Measurements from ENCODE around the gene TMEM239.
A peak's percentile ranks its signal among the peaks of the same experiment; 100 is the strongest.

TMEM239 gene

DNA sequence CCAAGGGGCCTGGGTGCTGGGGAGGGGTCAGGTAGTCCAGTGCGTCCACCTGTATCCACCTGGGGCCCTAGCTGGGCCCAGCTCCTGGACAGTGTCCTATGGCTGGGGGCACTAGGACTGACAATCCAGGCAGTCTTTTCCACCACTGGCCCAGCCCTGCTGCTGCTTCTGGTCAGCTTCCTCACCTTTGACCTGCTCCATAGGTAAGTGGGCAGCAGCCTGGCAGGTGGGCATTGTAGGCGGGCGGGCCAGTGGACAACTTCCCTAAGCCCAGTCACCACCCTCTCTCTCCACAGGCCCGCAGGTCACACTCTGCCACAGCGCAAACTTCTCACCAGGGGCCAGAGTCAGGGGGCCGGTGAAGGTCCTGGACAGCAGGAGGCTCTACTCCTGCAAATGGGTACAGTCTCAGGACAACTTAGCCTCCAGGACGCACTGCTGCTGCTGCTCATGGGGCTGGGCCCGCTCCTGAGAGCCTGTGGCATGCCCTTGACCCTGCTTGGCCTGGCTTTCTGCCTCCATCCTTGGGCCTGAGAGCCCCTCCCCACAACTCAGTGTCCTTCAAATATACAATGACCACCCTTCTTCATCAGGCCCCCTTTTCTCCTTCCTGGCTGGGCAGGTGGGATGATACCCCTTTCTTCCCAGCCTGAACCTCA, 793 bp upstream of the TMEM239 start:
- TF ChIP-seq, protein P1, sequence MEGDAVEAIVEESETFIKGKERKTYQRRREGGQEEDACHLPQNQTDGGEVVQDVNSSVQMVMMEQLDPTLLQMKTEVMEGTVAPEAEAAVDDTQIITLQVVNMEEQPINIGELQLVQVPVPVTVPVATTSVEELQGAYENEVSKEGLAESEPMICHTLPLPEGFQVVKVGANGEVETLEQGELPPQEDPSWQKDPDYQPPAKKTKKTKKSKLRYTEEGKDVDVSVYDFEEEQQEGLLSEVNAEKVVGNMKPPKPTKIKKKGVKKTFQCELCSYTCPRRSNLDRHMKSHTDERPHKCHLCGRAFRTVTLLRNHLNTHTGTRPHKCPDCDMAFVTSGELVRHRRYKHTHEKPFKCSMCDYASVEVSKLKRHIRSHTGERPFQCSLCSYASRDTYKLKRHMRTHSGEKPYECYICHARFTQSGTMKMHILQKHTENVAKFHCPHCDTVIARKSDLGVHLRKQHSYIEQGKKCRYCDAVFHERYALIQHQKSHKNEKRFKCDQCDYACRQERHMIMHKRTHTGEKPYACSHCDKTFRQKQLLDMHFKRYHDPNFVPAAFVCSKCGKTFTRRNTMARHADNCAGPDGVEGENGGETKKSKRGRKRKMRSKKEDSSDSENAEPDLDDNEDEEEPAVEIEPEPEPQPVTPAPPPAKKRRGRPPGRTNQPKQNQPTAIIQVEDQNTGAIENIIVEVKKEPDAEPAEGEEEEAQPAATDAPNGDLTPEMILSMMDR (IDR thresholded peaks at IDR 0.05; ENCODE audit: unreplicated experiment in 3 of 3): no peak
- Mint-ChIP-seq H3K27me3 (ENCODE audit: low read depth) (peaks cover 19% of the 10 kb centered on the region), H3K4me3 (no peak overlapping the region), H3K4me1 (peaks cover 43% of the 10 kb centered on the region), H3K36me3 (ENCODE audit: low read depth) (peaks cover 14% of the 10 kb centered on the region), H3K27ac (peak overlapping the region; percentile 78 to 95 (median 84)), H3K9me3 (peaks cover 31% of the 10 kb centered on the region)

DNA sequence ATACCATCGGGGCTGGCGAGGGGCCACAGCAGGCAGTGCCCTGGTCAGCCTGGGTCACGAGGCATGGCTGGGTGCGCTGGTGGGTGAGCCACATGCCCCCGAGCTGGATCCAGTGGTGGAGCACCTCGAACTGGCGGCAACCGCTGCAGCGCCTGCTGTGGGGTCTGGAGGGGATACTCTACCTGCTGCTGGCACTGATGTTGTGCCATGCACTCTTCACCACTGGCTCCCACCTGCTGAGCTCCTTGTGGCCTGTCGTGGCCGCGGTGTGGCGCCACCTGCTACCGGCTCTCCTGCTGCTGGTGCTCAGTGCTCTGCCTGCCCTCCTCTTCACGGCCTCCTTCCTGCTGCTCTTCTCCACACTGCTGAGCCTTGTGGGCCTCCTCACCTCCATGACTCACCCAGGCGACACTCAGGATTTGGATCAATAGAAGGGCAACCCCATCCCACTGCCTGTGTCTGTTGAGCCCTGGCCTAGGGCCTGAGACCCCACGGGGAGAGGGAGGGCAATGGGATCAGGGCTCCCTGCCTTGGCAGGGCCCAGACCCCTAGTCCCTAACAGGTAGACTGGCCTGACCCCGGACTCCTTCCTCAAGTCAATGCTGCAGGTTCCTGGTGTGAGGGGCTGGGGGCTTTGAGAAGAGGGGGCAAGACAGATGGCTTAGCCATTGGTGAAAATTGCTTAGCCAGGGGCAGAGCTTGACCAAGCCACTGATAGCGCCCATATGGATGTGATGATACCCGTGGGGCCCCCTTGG, 598 bp downstream of the TMEM239 start:
- H3K27ac Mint-ChIP-seq: peak overlapping the region; percentile 64 to 97 (median 68)
- H3K4me1 Mint-ChIP-seq: peaks cover 50% of the 10 kb centered on the region
- peaks cover 9% of the 10 kb centered on the region for H3K36me3 Mint-ChIP-seq (ENCODE audit: low read depth)
- peaks cover 20% of the 10 kb centered on the region for H3K27me3 Mint-ChIP-seq (ENCODE audit: low read depth)
- H3K4me3 Mint-ChIP-seq: no peak overlapping the region
- H3K9me3 Mint-ChIP-seq: peaks cover 22% of the 10 kb centered on the region
- TF ChIP-seq, protein P1 (IDR thresholded peaks at IDR 0.05; ENCODE audit: unreplicated experiment in 3 of 3): no peak

DNA sequence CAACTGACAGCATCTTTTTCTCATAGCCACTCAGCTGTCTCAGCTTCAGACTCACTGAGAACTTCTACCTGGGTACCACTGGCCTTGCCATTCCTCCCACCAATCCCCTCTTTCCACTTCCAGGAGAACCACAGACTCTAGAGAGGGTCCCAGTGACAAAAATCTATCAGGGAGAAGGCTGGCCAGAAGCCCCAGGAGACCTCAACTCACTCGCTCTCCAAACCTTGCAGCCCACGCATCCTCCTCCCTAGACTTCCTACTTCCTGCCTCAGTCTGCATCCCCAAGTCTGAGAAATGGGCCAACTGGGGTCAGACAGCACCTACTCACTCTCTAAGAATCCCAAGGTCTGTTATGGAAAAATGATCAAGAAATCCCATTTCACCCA, 1.2 kb downstream of the TMEM239 start:
- Mint-ChIP-seq H3K27me3 (ENCODE audit: low read depth) (peaks cover 21% of the 10 kb centered on the region), H3K36me3 (ENCODE audit: low read depth) (peaks cover 3% of the 10 kb centered on the region), H3K9me3 (peaks cover 16% of the 10 kb centered on the region), H3K4me3 (no peak overlapping the region), H3K27ac (peak overlapping the region in 2 of 3 experiments; percentile 85 to 97), H3K4me1 (peaks cover 53% of the 10 kb centered on the region)
- TF ChIP-seq, protein P1 (IDR thresholded peaks at IDR 0.05; ENCODE audit: unreplicated experiment in 3 of 3): no peak

DNA sequence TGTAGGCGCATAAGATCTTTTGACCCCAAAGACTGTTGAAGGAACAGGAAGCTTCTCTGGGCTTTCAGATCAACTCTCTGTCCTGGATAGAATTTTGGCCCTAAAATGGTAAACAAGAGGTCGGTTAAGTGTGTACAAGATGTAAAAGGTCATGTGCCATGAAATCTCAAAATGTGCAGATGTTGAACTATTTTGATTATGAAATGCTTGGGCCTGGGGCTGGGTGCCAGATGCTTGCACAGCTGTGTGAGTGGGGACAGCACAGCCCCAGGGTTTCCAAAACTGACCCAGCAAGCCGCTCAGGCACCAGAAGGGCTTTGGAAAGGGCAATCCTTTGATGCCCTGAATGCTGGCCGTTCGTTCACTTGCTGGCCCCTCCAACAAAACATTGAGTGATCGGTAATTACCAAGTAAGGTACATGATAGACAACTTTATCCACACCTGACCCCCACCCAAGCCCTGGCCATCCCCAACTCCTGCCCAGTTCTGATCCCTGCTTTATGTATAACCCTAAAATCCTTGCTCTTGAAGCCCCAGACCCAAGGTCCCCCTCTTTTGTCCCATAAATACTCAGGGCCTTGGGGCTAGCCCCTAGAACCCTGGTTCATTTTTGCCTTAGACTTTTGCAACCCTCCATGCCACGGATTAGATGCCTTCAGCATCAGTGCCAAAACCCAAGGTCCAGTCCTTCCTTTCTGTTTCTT, 1.9 kb downstream of the TMEM239 start:
- Mint-ChIP-seq H3K9me3 (peaks cover 14% of the 10 kb centered on the region), H3K27ac (peak overlapping the region; percentile 85 to 98 (median 97)), H3K4me3 (no peak overlapping the region), H3K4me1 (peaks cover 53% of the 10 kb centered on the region), H3K36me3 (ENCODE audit: low read depth) (no peaks in the 10 kb centered on the region), H3K27me3 (ENCODE audit: low read depth) (peaks cover 21% of the 10 kb centered on the region)
- TF ChIP-seq, protein P1 (IDR thresholded peaks at IDR 0.05; ENCODE audit: unreplicated experiment in 3 of 3): no peak

- Mint-ChIP-seq H3K36me3 (ENCODE audit: low read depth) (no peaks in the 10 kb centered on the region), H3K4me1 (peaks cover 35% of the 10 kb centered on the region), H3K27me3 (ENCODE audit: low read depth) (peaks cover 11% of the 10 kb centered on the region), H3K27ac (peak overlapping the region; percentile 97 to 98 (median 97)), H3K4me3 (peak overlapping the region; percentile 69 to 72 (median 71)), H3K9me3 (no peaks in the 10 kb centered on the region)
- TF ChIP-seq, protein P1 (IDR thresholded peaks at IDR 0.05; ENCODE audit: unreplicated experiment in 3 of 3): no peak
These were observed 4.1 kb downstream of the TMEM239 start for GRCh38 chr20:2820084-2820895.
